MM.1S (cell line): ENCODE data around the gene TTF1.

ENCODE experiments used
- DNase-seq: peaks from one replicate; pipeline ENCODE4 v3.0.0-alpha.2; 2015
- H2AFZ ChIP-seq: fragments of 300-600 bp; sonication (generic); 2 replicates; pipeline ENCODE4 v1.6.0; 2016; ENCODE audit warnings: antibody characterized with exemption, low read length
- H3F3A ChIP-seq: fragments of 300-600 bp; sonication (generic); 2 replicates; pipeline ENCODE4 v1.6.1; 2016; ENCODE audit warnings: mild to moderate bottlenecking, antibody characterized with exemption, low read length, moderate library complexity, mixed read lengths; ENCODE audit not compliant: insufficient read depth
- H3K27ac ChIP-seq: fragments of 300-600 bp; sonication (generic); 2 replicates; pipeline ENCODE4 v1.5.1; 2016; ENCODE audit warnings: mild to moderate bottlenecking, low read length
- H3K27me3 ChIP-seq: fragments of 300-600 bp; sonication (generic); replicated peaks from 2 replicates; pipeline ENCODE4 v1.6.0; 2016; ENCODE audit warnings: low read length; ENCODE audit not compliant: insufficient read depth
- H3K36me3 ChIP-seq: fragments of 300-600 bp; sonication (generic); replicated peaks from 2 replicates; pipeline ENCODE4 v1.6.1; 2016; ENCODE audit warnings: mild to moderate bottlenecking, low read length, mixed read lengths; ENCODE audit not compliant: insufficient read depth
- H3K4me1 ChIP-seq: fragments of 300-600 bp; sonication (generic); 2 replicates; pipeline ENCODE4 v1.6.1; 2016; ENCODE audit warnings: low read length, mixed read lengths
- H3K4me2 ChIP-seq: fragments of 300-600 bp; sonication (generic); 2 replicates; pipeline ENCODE4 v1.6.0; 2016; ENCODE audit warnings: low read depth, low read length
- H3K4me3 ChIP-seq: fragments of 300-600 bp; sonication (generic); 2 replicates; pipeline ENCODE4 v1.5.1; 2016; ENCODE audit warnings: low read length, mixed read lengths
- H3K79me2 ChIP-seq: fragments of 300-600 bp; sonication (generic); 2 replicates; pipeline ENCODE4 v1.6.1; 2016; ENCODE audit warnings: mixed run types, low read length, mixed read lengths
- H3K9ac ChIP-seq: fragments of 300-600 bp; sonication (generic); 2 replicates; pipeline ENCODE4 v1.6.1; 2016; ENCODE audit warnings: low read length, mixed read lengths
- H3K9me2 ChIP-seq: fragments of 300-600 bp; sonication (generic); replicated peaks from 2 replicates; pipeline ENCODE4 v1.6.1; 2016; ENCODE audit warnings: mild to moderate bottlenecking, low read length, mixed read lengths; ENCODE audit not compliant: insufficient read depth
- H3K9me3 ChIP-seq: fragments of 300-600 bp; sonication (generic); replicated peaks from 2 replicates; pipeline ENCODE4 v1.6.1; 2016; ENCODE audit warnings: mild to moderate bottlenecking, low read length, mixed read lengths; ENCODE audit not compliant: insufficient read depth
- H4K20me1 ChIP-seq: fragments of 300-600 bp; sonication (generic); 2 replicates; pipeline ENCODE4 v1.6.1; 2016; ENCODE audit warnings: mild to moderate bottlenecking, low read length, moderate library complexity, mixed read lengths; ENCODE audit not compliant: insufficient read depth
- EZH2 ChIP-seq: fragments of 300-600 bp; sonication (generic); optimal IDR thresholded peaks from 2 replicates; pipeline ENCODE3; 2017; ENCODE audit warnings: low read depth, mild to moderate bottlenecking, antibody characterized with exemption, low read length, mixed read lengths
- EZH2phosphoT487 ChIP-seq: fragments of 300-600 bp; sonication (generic); IDR thresholded peaks from 2 replicates; pipeline ENCODE4 v1.6.1; 2018; ENCODE audit warnings: antibody characterized with exemption, low read length
- TF ChIP-seq, protein P1 (sequence below): fragments of 300-600 bp; sonication (generic); IDR thresholded peaks from 2 replicates; pipeline ENCODE4 v1.5.1; 2016; ENCODE audit warnings: antibody characterized with exemption, low read length, mixed read lengths

Gene TTF1

DNA sequence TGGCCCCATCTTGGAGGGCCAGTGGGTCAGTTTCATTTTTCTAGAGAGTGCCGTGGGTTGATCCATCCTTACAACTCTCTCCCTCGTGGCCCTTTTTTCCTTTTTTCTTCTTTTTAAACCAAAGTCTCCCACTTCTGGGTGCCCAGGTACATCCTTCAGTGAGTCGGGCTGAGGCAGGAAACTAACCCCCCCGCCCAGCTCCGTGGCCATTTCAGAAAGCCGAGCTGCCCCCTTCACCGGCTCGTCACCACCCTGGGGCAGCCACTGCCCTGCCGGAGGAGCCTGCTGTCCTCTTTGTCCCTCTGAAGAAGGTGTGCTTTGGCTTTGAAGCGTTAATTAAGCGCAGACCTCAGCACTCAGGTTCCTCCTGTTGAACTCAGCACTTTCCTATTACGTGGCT lies 8.5 kb upstream of the TTF1 start:
- Histone ChIP-seq H3K4me2 (no peak overlapping the region), H4K20me1 (no peaks in the 10 kb centered on the region), H3K79me2 (no peaks in the 10 kb centered on the region), H3K27ac (no peak overlapping the region), H3K9ac (no peak overlapping the region), H2AFZ (no peak overlapping the region), H3K9me3 (no peaks in the 10 kb centered on the region), H3K36me3 (no peaks in the 10 kb centered on the region), H3K4me1 (peaks cover 10% of the 10 kb centered on the region; the same call in 1 of the 2 replicates), H3F3A (no peaks in the 10 kb centered on the region), H3K27me3 (peaks cover 87% of the 10 kb centered on the region), H3K4me3 (no peak overlapping the region), H3K9me2 (no peaks in the 10 kb centered on the region)
- TF ChIP-seq EZH2 (no peak), EZH2phosphoT487 (no peak)
- TF ChIP-seq, protein P1, sequence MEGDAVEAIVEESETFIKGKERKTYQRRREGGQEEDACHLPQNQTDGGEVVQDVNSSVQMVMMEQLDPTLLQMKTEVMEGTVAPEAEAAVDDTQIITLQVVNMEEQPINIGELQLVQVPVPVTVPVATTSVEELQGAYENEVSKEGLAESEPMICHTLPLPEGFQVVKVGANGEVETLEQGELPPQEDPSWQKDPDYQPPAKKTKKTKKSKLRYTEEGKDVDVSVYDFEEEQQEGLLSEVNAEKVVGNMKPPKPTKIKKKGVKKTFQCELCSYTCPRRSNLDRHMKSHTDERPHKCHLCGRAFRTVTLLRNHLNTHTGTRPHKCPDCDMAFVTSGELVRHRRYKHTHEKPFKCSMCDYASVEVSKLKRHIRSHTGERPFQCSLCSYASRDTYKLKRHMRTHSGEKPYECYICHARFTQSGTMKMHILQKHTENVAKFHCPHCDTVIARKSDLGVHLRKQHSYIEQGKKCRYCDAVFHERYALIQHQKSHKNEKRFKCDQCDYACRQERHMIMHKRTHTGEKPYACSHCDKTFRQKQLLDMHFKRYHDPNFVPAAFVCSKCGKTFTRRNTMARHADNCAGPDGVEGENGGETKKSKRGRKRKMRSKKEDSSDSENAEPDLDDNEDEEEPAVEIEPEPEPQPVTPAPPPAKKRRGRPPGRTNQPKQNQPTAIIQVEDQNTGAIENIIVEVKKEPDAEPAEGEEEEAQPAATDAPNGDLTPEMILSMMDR, result no peak
- no peak for DNase-seq

- H2AFZ ChIP-seq, result no peak overlapping the region
- no peak overlapping the region for H3K4me2 ChIP-seq
- H3K9me3 ChIP-seq, result no peaks in the 10 kb centered on the region
- no peaks in the 10 kb centered on the region for H3K79me2 ChIP-seq
- H3K4me1 ChIP-seq, result peaks cover 10% of the 10 kb centered on the region; the same call in 1 of the 2 replicates
- DNase-seq, result no peak
- H4K20me1 ChIP-seq, result no peaks in the 10 kb centered on the region
- H3F3A ChIP-seq, result no peaks in the 10 kb centered on the region
- no peak overlapping the region for H3K27ac ChIP-seq
- H3K9me2 ChIP-seq, result no peaks in the 10 kb centered on the region
- H3K36me3 ChIP-seq, result no peaks in the 10 kb centered on the region
- peaks cover 83% of the 10 kb centered on the region for H3K27me3 ChIP-seq
- TF ChIP-seq, protein P1, result no peak
- TF ChIP-seq EZH2, result no peak
- TF ChIP-seq EZH2phosphoT487, result no peak
- no peak overlapping the region for H3K9ac ChIP-seq
- H3K4me3 ChIP-seq, result no peak overlapping the region
Measured at GRCh38 chr9:132414731-132415130, 8.1 kb upstream of the TTF1 start.

DNA sequence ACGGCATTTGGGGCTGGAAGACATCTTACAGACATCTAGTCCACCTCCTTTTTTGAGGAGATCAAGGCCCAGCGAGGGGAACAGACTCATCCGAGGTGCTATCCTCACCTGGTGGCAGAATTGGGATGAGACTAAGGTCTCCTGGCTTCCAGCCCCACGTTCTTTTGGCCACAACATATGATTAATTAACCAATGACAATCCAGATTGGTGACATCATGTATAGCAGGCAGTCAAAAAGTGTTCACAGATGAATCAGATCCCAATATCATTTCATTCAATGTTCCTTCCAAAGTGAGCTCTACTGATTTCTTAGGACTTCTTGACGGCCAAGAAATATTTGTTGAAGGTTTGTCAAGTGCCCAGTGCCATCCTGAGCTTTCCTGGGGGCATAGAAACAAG lies 7.3 kb upstream of the TTF1 start:
- no peak overlapping the region for H3K9ac ChIP-seq
- no peaks in the 10 kb centered on the region for H3K79me2 ChIP-seq
- peaks cover 81% of the 10 kb centered on the region for H3K27me3 ChIP-seq
- no peaks in the 10 kb centered on the region for H3K36me3 ChIP-seq
- H3K27ac ChIP-seq, result no peak overlapping the region
- H4K20me1 ChIP-seq, result no peaks in the 10 kb centered on the region
- H3K9me3 ChIP-seq, result no peaks in the 10 kb centered on the region
- no peaks in the 10 kb centered on the region for H3F3A ChIP-seq
- no peak overlapping the region for H3K4me2 ChIP-seq
- H3K4me1 ChIP-seq, result peaks cover 13% of the 10 kb centered on the region; the same call in 1 of the 2 replicates
- no peak overlapping the region for H3K4me3 ChIP-seq
- no peak for DNase-seq
- H3K9me2 ChIP-seq, result no peaks in the 10 kb centered on the region
- TF ChIP-seq EZH2phosphoT487 (no peak), EZH2 (no peak)
- TF ChIP-seq, protein P1, result no peak
- H2AFZ ChIP-seq, result no peak overlapping the region
